Amniotic stem cell (primary cell): ENCODE results near the gene ZNF581.

Source experiments
- DNase-seq: peaks from one replicate; lab custom pipeline; 2025; lab: John Stamatoyannopoulos, UW

Gene ZNF581

DNA sequence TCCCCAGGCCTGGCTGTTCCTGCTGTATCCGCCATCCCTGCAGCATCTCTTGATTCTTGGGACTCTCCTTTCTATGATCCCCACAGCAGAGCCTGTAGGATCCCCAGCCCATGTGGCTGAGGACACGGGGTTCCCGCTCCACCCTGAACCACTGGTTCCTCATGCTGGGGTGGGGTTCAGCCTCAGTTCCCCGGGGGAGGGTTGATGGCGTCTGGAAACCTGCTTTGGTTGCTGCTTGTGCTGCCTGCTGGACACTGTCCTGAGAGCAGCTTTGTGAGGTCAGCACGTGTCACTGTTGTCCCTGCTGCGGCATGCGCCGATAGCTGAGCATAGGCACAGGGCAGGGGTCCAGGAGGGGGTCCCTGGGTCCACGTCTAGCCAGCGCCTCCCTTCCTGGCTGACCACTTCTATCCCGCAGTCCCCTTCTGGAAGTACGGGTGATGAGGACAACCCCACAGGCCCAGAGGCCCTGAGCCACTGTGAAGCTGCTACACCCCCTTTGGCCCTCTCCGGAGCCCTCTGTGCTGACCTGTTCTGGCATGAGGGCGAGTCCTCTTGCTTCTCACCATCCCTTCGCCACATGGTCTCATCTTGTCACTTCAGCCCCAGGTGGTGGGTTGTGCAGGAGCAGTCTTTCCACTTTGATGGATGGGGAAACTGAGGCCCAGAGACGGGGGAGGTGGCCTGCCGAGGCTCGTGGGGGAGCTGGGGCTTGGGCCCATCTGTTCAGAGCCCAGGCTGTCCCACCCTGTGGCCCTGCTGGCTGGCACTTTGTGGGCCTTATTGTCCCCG is 37.1 kb downstream of the ZNF581 start:
- no peak for DNase-seq

DNA sequence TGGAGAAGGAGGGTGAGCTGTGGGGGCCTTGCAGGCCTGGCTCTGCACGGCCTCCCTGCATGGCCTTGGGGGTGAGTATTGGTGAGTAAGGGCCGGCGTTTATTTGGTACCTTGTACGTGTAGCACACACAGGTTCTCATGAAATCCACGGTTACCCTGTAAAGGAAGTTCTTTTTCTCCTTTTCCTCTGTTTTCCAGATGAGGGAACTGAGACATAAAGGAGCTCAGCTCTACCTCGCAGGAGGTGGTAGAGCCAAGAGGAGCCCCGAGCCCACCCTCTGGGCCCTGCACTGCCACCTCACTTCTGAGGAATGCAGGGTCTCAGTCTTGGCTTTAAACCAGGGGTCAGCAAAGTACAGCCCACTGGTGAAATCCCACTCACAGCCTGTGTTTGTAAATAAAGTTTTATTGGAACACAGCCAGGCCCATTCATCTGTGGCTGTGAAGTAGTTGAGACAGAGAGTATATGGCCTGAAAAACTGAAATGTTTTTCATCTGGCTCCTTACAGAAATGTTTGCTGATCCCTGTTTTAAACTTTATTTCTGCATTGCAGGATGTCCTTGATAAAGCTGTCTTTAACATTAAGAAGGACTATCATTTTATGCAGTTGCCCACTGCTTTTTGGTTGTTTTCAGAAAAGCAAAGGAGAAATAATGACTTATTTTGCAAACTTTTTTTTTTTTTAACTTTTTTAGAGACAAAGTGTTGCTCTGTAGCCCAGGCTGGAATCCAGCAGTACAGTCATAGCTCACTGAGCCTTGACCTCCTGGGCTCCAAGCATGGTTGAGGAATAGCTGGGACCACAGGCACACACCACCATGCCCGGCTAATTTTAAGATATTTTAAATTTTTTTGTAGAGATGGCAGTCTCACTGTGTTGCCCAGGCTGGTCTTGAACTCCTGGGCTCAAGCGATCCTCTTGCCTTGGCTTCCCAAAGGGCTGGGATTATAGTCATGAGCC is 38.0 kb downstream of the ZNF581 start:
- no peak for DNase-seq

- DNase-seq = no peak
These were observed 40.2 kb downstream of the ZNF581 start for GRCh38 chr19:55683449-55684261.

DNA sequence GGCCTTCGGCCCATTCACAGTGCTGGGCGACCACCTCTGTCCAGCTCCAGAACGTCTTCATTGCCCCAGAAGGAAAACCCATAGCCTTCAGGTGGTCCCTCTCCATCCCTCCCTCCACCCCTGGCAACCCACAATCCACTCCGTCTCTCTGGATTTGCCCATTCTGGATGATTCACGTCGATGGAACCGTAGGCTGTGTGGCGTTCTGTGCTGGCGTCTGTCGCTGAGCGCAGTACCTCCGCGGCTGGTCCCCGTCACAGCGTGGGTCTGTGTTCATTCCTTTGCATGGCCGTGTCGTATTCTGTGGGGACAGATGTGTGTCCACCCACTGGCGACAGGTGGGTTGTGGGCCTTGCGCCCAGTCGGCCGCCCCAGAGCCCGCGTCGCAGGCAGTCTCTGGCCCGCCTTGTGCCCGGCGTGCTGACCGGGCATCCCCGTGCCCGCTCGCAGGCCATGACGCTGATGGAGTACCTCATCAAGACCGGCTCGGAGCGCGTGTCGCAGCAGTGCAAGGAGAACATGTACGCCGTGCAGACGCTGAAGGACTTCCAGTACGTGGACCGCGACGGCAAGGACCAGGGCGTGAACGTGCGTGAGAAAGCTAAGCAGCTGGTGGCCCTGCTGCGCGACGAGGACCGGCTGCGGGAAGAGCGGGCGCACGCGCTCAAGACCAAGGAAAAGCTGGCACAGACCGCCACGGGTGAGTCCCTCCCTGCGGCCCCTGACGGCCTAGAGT is 41.7 kb downstream of the ZNF581 start:
- no peak for DNase-seq

DNA sequence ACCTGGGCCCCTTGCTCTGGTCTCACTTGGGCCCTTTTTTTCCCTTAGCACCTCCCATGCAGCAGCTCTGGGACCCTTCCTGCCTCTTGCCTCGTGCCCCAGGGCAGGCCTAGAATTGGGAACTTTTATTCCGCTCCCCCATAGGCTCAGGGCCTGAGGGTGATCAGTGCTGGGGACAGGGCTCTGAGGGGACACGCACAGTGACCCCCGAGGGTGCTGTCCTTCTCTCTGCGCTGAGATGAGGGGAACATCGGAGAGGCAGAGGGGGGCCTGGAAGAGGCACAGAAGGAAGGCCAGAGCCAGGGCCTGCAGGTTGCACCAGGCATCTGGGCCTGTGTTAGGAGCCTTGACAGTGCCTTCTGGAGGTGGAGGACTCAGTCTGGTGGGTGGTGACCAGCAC is 42.3 kb downstream of the ZNF581 start:
- no peak for DNase-seq

- no peak for DNase-seq
These were observed 43.0 kb downstream of the ZNF581 start for GRCh38 chr19:55686311-55687050.

- DNase-seq = no peak
These were observed 44.1 kb downstream of the ZNF581 start for GRCh38 chr19:55687281-55688201.

DNA sequence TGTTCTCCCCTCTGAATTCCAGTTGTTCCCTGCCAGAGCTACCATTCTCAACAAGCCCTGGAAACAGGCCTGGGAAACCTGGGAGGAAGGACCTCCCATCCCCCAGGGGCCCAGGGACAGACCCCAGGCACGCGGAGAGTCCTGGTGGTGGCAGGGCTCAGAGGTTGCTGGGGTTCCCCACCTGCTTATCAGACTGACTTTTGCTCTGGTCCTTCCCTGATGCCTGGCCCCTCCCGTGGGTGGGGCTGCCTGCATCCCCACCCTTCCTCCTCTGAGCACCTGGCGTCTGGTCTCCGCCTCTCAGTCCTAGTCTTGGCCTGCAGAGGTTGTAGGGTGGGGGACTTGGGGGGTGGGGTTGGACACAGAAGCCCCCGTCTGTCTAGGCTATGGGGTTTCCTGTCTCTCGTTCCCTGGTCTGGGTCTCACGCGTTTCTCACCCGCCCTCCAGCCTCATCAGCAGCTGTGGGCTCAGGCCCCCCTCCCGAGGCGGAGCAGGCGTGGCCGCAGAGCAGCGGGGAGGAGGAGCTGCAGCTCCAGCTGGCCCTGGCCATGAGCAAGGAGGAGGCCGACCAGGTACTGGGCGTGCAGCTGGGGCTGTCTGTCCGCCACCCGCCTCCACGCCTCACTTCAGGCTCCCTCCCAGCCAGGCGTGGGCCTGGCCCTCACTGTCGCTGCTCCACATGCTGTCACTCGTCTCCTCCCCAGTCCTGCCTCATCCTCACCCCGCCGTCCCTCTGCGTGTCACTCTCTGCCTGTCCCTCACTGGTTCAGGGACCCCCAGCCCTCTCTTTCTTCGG is 45.2 kb downstream of the ZNF581 start:
- no peak for DNase-seq

- DNase-seq = no peak
These were observed 46.1 kb downstream of the ZNF581 start for GRCh38 chr19:55689411-55690108.

DNA sequence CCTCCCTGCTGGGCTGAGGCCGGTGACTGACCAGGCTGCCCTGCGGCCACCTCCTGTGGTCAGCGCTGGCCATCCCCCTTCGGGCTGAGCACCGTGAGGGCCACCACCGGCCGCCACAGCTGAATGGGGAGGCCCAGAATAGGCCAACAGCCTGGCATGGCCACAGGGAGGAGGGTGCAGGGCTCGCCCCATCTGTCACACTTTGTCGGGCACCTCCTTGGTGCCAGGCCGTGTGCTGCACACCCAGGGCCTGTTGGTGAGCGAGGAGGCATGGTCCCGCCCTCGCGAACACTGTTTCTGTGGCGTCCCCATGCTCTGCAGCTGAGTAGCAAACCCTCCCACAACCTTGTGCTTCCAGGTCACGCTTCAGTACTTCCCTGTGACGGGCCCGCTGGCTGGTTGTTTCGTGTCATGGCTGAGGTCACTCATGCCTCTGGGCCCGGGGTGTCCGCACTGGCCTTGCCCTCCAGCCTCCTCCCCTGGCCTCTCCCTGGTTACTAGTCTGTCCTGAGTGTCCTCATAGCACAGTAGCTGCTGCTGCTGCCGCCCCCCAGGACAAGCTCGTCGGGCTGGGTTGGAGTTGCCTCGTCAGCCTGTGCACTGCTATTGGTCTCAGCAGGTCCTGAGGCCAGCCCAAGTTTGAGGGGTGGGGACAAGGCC is 46.8 kb downstream of the ZNF581 start:
- no peak for DNase-seq

DNA sequence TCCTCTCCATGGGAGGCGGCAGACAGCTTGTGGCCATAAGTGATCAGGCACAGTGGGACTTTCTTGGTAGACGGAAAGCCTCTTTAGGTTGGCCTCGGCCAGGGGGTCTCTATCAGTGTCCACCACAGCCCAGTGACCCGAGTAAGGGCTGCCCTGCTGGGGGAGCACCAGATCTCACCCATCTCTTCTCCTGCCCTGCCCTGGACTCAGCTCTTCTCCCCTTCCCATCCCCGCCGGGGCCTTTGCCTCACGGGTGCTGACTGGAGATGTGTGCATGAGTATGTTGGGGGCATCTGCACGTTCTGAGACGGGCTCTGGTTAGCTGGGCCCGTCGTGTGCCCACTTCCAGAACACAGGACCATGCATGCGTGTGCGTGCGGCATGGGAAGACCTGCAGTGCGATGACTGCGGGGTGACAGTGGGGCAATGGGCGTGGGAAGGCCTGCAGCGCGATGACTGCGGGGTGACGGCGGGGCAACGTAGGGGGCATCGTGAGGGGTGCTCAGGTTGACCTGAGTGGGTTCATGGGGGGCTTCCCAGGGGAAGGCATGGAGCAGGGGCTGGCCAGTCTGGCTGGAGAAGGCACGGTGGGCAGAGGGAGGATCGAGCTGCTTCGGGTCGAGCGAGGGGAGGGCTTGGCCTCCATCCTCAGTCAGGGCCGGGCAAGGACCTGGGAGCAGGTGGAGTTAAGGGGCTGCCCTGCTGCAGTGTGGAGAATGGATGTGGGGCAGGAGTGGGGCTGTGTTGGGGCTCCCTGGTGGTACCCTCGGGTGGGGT is 47.5 kb downstream of the ZNF581 start:
- DNase-seq = no peak

DNA sequence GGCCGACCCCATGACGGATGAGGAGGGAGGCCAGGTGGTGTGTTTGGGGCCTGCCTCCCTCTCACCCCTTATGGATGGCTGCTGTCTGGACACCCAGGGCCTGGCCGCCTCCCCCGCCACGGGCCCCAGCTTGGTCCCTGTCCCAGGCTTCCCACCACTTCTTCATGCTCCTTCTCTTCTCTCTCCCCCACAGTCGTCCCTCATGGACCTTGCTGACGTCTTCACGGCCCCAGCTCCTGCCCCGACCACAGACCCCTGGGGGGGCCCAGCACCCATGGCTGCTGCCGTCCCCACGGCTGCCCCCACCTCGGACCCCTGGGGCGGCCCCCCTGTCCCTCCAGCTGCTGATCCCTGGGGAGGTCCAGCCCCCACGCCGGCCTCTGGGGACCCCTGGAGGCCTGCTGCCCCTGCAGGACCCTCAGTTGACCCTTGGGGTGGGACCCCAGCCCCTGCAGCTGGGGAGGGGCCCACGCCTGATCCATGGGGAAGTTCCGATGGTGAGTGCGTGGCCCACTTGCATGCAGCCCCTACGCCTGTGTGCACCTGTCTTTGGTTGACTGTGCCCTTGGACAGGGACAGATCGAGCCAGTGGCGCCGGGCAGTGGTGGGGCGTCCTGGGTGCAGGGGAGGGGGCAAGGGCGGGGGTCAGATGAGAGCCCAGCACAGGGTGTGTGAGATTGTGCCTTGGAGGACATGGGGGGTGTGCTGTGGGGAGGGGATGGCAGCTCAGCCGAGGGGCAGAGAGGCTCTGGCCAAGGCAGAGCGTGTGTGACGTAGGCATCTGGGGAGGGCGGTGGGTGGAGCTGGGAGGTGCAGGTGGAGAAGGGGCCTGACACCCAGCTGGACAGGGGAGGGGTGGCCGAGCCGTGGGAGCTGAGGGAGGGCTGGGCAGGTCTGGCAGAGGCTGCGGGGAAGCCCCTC is 48.4 kb downstream of the ZNF581 start:
- no peak for DNase-seq

DNA sequence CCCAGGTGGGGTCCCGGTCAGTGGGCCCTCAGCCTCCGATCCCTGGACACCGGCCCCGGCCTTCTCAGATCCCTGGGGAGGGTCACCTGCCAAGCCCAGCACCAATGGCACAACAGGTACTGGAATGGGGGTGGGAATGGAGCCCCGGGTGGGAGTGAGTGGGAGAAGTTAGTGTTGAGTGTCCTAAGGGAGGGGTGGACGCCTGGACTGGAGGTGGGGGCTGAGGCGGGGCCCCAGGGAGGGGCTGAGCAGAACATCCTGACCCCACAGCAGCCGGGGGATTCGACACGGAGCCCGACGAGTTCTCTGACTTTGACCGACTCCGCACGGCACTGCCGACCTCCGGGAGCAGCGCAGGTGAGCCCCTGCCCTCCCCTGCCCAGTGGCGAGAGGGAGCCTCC is 49.2 kb downstream of the ZNF581 start:
- no peak for DNase-seq

GRCh38 chr19:55693336-55693974 is 50.0 kb downstream of the ZNF581 start:
- DNase-seq = no peak

DNA sequence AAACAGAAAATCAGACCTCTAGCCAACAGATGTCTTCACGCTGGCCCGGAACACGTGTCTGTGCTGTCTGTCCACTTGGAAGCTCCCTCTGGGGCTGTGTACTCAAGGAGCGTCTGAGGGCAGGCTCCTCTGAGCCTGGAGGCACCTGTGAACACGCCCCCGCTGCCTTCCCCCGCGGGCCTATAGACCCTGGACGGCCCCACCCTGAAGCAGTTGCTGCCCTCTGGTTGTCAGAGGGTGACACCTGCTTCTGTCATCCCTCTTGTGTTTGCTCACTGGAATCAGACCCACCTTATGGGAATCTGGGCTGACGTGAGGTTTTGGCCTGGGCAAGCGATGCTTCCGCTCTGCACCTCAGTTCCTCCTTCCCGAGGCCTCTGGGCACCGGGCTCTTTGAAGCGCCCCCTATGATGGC is 50.8 kb downstream of the ZNF581 start:
- DNase-seq = no peak
